K562 (cell line): ENCODE results near the gene CDKN1C. TPM values are rescaled to one million over a fixed set of nuclear protein-coding genes. Genes with fewer than 3 reads are reported as not detected.

Experiments
- FIP1L1 ChIP-seq: fragments of 200-400 bp; formaldehyde crosslinking; IDR thresholded peaks from 2 replicates; pipeline ENCODE4 v1.6.1; 2018; ENCODE audit warnings: mild to moderate bottlenecking, low read depth, low read length; ENCODE audit not compliant: poor library complexity, severe bottlenecking
- FOXP4 ChIP-seq: sonication (generic); formaldehyde crosslinking; IDR thresholded peaks from 2 replicates; pipeline ENCODE4 v1.8.0; 2022; ENCODE audit warnings: mild to moderate bottlenecking, missing genetic modification reagents, borderline replicate concordance
- GABPB1 ChIP-seq: sonication (generic); formaldehyde crosslinking; IDR thresholded peaks from 2 replicates; pipeline ENCODE4 v1.8.0; 2022; ENCODE audit warnings: mild to moderate bottlenecking, missing genetic modification reagents
- HEY1 ChIP-seq: fragments of 250-450 bp; sonication (Bioruptor Pico); IDR thresholded peaks from 2 replicates; pipeline ENCODE4 v1.5.0; 2020; ENCODE audit warnings: mild to moderate bottlenecking, moderate library complexity, borderline replicate concordance
- HNRNPLL ChIP-seq: fragments of 200-400 bp; formaldehyde crosslinking; IDR thresholded peaks from 2 replicates; pipeline ENCODE4 v1.6.1; 2017; ENCODE audit warnings: low read length, low read depth, mild to moderate bottlenecking; ENCODE audit not compliant: poor library complexity, severe bottlenecking
- LARP7 ChIP-seq: fragments of 450-650 bp; IDR thresholded peaks from 2 replicates; pipeline ENCODE4 v1.6.1; 2016
- NRF1 ChIP-seq, 2 experiments: fragments of 450-650 bp; IDR thresholded peaks in 1 of 2; conservative IDR thresholded peaks in 1 of 2; 2 replicates each; pipeline ENCODE4 v1.6.1; 2014; ENCODE audit warnings: mild to moderate bottlenecking in 2 of 2
- PHF20 ChIP-seq: fragments of 450-650 bp; IDR thresholded peaks from 2 replicates; pipeline ENCODE4 v1.6.1; 2018; ENCODE audit not compliant: partially characterized antibody
- PML ChIP-seq: IDR thresholded peaks from 2 replicates; pipeline ENCODE4 v1.6.1; 2012; ENCODE audit warnings: low read length, inconsistent platforms
- RBBP5 ChIP-seq: fragments of 200-600 bp; sonication (generic); IDR thresholded peaks from 2 replicates; pipeline ENCODE4 v1.6.1; 2012; ENCODE audit warnings: borderline replicate concordance, mild to moderate bottlenecking, low read length, control low read depth, inconsistent platforms; ENCODE audit not compliant: insufficient read depth, poor library complexity, severe bottlenecking
- SP1 ChIP-seq: sonication (generic); formaldehyde crosslinking; IDR thresholded peaks from 2 replicates; pipeline ENCODE4 v1.8.1; 2022; ENCODE audit warnings: mild to moderate bottlenecking, missing genetic modification reagents
- XRCC3 ChIP-seq: fragments of 450-650 bp; IDR thresholded peaks from 2 replicates; pipeline ENCODE4 v1.6.1; 2017; ENCODE audit warnings: mild to moderate bottlenecking, moderate library complexity
- ZBTB17 ChIP-seq: fragments of 450-650 bp; formaldehyde crosslinking; IDR thresholded peaks from 2 replicates; pipeline ENCODE4 v1.4.0; 2020; ENCODE audit warnings: mild to moderate bottlenecking
- ZFPM2 ChIP-seq: fragments of 250-450 bp; sonication (Bioruptor Pico); IDR thresholded peaks from 2 replicates; pipeline ENCODE4 v1.5.1; 2022; ENCODE audit warnings: mild to moderate bottlenecking
- ZNF224 ChIP-seq: sonication (generic); formaldehyde crosslinking; IDR thresholded peaks from 2 replicates; pipeline ENCODE4 v1.8.0; 2022; ENCODE audit warnings: mild to moderate bottlenecking, missing genetic modification reagents
- ZNF592 ChIP-seq: fragments of 450-650 bp; IDR thresholded peaks from 2 replicates; pipeline ENCODE4 v1.6.1; 2017; ENCODE audit warnings: antibody characterized with exemption, mild to moderate bottlenecking
- ZNF740 ChIP-seq, 3 experiments: fragments of 200-800 bp in 1 of 3; sonication (Bioruptor generic) in 1 of 3; sonication (generic) in 1 of 3; formaldehyde crosslinking in 1 of 3; IDR thresholded peaks; 2 replicates each; pipeline versions ENCODE4 v1.6.1 to v1.8.0; 2016 to 2022; ENCODE audit warnings: mild to moderate bottlenecking in 2 of 3, missing compliant biosample characterization in 2 of 3, missing genetic modification characterization in 2 of 3, missing genetic modification reagents in 1 of 3
- polyA plus RNA-seq, 8 experiments: library from polyadenylated mRNA; depleted of rRNA in 4 of 8; stranded (reverse) in 5 of 8; unstranded in 3 of 8; fragments of >200 nt; fragmentation: Nextera tagmentation in 2 of 8; fragmentation: Illumina TruSeq in 1 of 8; extraction: Ambion mirVana in 2 of 8; extraction: Trizol in 1 of 8; gene quantifications; 2 replicates each; pipeline versions ENCODE4 v1.2.1 to v1.2.3, GENCODE V29; 2011 to 2014; ENCODE audit warnings: inconsistent platforms in 1 of 8, missing spikeins in 1 of 8
- total RNA-seq, 7 experiments: library from RNA; depleted of rRNA in 6 of 7; stranded (reverse); fragments of >200 nt in 6 of 7; fragmentation: Illumina TruSeq in 2 of 7; extraction: Trizol in 2 of 7; gene quantifications; 2 replicates each; pipeline versions ENCODE4 v1.2.1 to v1.2.3, GENCODE V29; 2011 to 2021; ENCODE audit warnings: low replicate concordance in 1 of 7

Gene CDKN1C
- total and polyA plus RNA-seq, 9 of the 15 experiments (the other 6 are each of a cell fraction or from before 2014, with no cell fraction given), result 2.8 to 21.1 (median 9.3) TPM

DNA sequence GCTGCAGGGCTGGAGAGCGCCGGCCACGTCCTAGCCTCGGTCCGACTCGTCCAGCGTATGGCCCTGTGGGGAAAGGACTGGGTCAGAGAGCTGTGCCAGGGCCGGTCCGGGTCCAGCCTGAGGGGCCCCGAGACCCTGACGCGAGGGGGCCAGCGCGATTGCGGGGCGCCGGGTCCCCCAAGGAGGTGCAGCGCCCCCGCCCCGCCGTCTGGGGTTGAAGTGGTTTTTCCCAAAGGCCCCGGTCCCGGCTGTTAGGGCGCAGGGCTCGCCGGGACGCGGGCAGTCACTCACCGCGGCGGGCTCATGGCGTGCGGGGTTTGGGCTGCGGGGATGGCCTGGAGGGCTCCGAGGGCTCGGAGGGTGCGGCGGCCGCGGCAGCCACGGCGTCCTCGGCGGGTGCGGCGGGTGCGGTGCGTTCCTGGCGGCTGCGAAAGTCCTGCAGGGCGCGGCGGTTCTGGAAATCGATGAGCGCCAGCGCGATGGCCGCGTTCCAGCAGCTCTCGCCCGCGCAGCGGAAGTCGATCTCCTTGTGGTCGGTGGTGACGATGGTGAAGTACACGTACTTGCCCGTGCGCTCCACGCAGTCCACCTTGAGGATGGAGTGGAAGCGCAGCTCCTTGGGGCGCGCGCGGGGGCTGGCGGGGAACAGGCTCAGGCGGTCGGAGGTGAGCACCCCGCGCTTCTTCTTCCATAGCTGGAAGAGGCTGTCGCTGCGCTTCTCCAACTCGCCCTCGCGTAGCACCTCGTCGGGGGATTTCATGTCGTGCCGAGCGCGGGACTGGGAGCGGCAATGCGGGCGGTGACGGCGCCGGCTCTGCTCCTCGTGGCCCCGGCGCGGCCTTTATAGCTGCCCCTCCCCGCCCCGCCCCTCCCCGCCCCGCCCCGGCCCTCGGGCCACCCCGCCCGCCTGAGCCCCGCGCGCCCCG is 43.3 kb upstream of the CDKN1C start, which contains the start of gene PHLDA2 (continued):
- TF ChIP-seq RBBP5 (peak; percentile 57), GABPB1 (CRISPR knock-in tag) (peak; percentile 69), PML (peak; percentile 41; the same call in 1 of the 2 replicates), FIP1L1 (peak; percentile 70), ZFPM2 (CRISPR knock-in tag) (no peak), ZNF224 (peak; percentile 88; the same call in 1 of the 2 replicates), HEY1 (CRISPR knock-in tag) (no peak), ZBTB17 (CRISPR knock-in tag) (no peak), NRF1 (conservative IDR thresholded peaks at IDR 0.05 in 1 of 2, IDR thresholded peaks at IDR 0.05 in 1 of 2) (peak; percentile 53 to 72), LARP7 (no peak), SP1 (CRISPR knock-in tag) (peak; percentile 74; the same call in 1 of the 2 replicates), XRCC3 (no peak), ZNF592 (no peak), FOXP4 (CRISPR knock-in tag) (peak; percentile 76), HNRNPLL (peak; percentile 60), ZNF740 (CRISPR knock-in tag; IDR thresholded peaks at IDR 0.05) (no peak), ZNF740 (tag; IDR thresholded peaks at IDR 0.05) (no peak), PHF20 (peak; percentile 52)
